SJSA1 (cell line): Measurements from ENCODE around the gene GMNN. TPM values are rescaled to one million over a fixed set of nuclear protein-coding genes. Genes with fewer than 3 reads are reported as not detected.
"Not testable (repeated sequence)": the region's sequence is repeated elsewhere in the genome, so short reads cannot be mapped to it uniquely, and the experiment has no call there.

Experiments used
- DNase-seq, 2 experiments: peaks; one replicate each; pipeline ENCODE4 v3.0.0-alpha.2; 2015 to 2020; ENCODE audit warnings: low spot score in 2 of 2, low read depth in 1 of 2
- H3K27ac ChIP-seq: fragments of 250-450 bp; sonication (Bioruptor Pico); 2 replicates; pipeline ENCODE4 v1.5.1; 2020; ENCODE audit warnings: mild to moderate bottlenecking, moderate library complexity
- H3K27me3 ChIP-seq: fragments of 250-450 bp; sonication (Bioruptor Pico); replicated peaks from 2 replicates; pipeline ENCODE4 v1.5.1; 2020; ENCODE audit warnings: mild to moderate bottlenecking, moderate library complexity
- H3K36me3 ChIP-seq: fragments of 250-450 bp; sonication (Bioruptor Pico); 2 replicates; pipeline ENCODE4 v1.5.1; 2020; ENCODE audit warnings: mild to moderate bottlenecking
- H3K4me1 ChIP-seq: fragments of 250-450 bp; sonication (Bioruptor Pico); replicated peaks from 2 replicates; pipeline ENCODE4 v1.6.1; 2021; ENCODE audit warnings: mild to moderate bottlenecking
- H3K4me3 ChIP-seq: fragments of 250-450 bp; sonication (Bioruptor Pico); 2 replicates; pipeline ENCODE4 v1.5.1; 2020; ENCODE audit warnings: mild to moderate bottlenecking
- H3K9me3 ChIP-seq: fragments of 250-450 bp; sonication (Bioruptor Pico); replicated peaks from 2 replicates; pipeline ENCODE4 v1.5.1; 2020; ENCODE audit warnings: mild to moderate bottlenecking
- total RNA-seq: library from RNA; depleted of rRNA; stranded (reverse); fragments of >200 nt; shearing (Covaris generic); gene quantifications from 2 replicates; pipeline ENCODE4 v1.2.3, GENCODE V29; 2014

GMNN gene
- total RNA-seq, 1 experiment from 2014 or later: 88.5 TPM

DNA sequence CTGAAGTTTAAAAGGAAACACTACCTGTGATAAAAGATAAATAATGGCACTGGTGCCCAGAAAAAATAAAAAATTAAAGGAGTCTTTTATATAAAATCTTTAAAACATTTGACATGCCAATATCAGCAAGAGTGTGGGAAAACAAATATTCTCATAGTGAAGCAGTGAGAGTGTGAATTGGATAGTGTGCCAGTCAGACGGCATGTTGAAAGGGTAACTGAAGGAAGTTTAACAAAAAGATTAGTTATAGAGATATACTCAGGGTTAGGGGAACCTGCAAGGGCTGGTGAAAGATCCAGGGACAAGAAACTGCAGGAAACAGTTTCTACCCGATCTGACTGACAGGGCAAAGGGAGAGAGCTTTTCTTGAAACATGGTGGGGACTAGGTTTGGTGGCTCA lies 22.2 kb upstream of the GMNN start:
- H3K27me3 ChIP-seq: no peaks in the 10 kb centered on the region
- no peaks in the 10 kb centered on the region for H3K9me3 ChIP-seq
- H3K4me3 ChIP-seq: no peak overlapping the region
- no peak for DNase-seq
- no peak overlapping the region for H3K27ac ChIP-seq
- H3K4me1 ChIP-seq: no peaks in the 10 kb centered on the region
- no peaks in the 10 kb centered on the region for H3K36me3 ChIP-seq

DNA sequence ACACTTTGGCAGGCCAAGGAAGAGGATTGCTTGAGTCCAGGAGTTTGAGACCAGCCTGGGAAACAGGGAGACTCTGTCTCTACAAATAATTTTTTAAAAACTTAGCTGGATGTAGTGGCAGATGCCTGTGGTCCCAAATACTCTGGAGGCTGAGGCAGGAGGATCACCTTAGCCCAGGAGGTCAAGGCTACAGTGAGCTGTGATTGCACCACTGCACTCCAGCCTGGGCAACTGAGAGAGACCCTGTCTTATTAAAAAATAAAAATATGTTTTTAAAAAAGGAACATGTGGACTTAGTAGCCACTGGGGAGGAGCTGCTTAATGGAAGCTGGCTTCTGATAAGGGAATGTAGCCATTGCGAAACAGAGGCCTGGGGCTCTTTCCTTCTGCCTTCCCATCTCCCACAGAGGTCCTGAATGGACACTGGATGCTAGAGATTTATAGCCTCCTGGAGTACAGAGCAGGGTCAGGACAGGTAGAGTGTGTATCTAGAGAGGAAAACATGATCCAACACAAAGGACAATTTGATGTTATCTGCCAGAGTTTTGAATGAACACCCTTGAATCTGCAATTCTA lies 21.7 kb upstream of the GMNN start:
- DNase-seq: no peak
- Histone ChIP-seq H3K27me3 (no peaks in the 10 kb centered on the region), H3K4me3 (no peak overlapping the region), H3K9me3 (no peaks in the 10 kb centered on the region), H3K4me1 (no peaks in the 10 kb centered on the region), H3K27ac (no peak overlapping the region), H3K36me3 (no peaks in the 10 kb centered on the region)

DNA sequence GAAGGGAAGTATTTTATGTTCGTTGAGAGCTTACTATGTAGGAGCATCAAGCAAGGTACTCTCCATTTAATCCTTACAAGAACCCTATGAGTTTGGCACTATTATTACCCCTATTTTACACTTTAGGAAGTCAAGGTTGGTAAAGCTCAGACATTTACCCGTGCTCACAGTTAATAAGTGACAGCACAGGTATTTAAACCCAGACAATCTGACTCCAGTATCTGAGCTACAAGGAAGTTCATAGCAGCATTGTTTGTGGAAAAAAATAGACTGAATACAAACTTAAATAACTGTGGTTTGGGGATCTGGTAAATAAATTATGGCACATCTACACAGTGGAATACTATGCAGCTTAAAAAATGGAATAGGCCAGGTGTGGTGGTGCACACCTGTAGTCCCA lies 21.2 kb upstream of the GMNN start:
- Histone ChIP-seq H3K27me3 (no peaks in the 10 kb centered on the region), H3K4me3 (no peak overlapping the region), H3K36me3 (no peaks in the 10 kb centered on the region), H3K4me1 (no peaks in the 10 kb centered on the region), H3K9me3 (no peaks in the 10 kb centered on the region), H3K27ac (no peak overlapping the region)
- no peak for DNase-seq

- H3K4me3 ChIP-seq, H3K9me3 ChIP-seq, H3K27me3 ChIP-seq, DNase-seq, H3K4me1 ChIP-seq, H3K27ac ChIP-seq, H3K36me3 ChIP-seq: not testable (repeated sequence)
Measured at GRCh38 chr6:24754378-24754777, 20.4 kb upstream of the GMNN start.

DNA sequence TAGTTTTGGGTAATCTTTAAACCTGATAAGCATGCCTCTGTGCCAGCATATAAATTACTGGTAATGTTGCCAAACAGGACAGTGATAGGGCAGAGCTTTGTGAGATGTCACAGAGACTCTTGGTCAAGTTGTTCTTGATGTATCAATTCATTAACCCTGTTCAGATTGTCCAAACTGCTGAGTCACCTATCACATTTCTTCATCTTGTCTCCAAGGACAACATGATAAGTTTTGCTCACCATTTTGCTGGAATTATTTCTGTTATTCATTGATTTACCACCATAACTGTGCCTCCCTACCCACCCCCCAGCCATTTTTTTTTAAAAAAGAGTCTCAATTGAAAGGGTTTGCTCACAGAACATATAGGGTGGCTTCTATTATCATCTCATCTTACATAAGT lies 19.5 kb upstream of the GMNN start:
- Histone ChIP-seq H3K36me3 (no peaks in the 10 kb centered on the region), H3K27ac (no peak overlapping the region), H3K9me3 (no peaks in the 10 kb centered on the region), H3K4me3 (no peak overlapping the region), H3K27me3 (no peaks in the 10 kb centered on the region), H3K4me1 (no peaks in the 10 kb centered on the region)
- DNase-seq: no peak

DNA sequence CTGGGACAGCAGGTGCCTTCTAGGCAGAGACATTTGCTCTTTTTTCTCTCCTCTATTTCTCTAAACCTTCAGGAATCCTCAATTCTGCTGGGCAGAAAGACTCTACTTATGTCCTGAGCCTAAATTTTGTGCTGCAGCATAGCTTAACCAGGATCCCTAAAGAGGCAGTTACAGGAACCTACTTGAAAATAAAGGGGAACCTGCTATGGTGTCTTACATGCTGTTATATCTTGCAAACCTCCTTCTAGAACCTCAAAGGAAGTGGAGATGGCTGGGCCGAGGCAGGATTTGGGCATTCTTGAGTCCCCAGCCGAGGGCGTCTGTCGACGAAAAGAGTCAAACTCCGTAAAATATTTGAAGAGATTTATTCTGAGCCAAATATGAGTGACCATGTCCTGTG lies 17.1 kb upstream of the GMNN start:
- no peak for DNase-seq
- H3K4me1 ChIP-seq: no peaks in the 10 kb centered on the region
- H3K27ac ChIP-seq: no peak overlapping the region
- no peaks in the 10 kb centered on the region for H3K27me3 ChIP-seq
- H3K4me3 ChIP-seq: no peak overlapping the region
- H3K36me3 ChIP-seq: no peaks in the 10 kb centered on the region
- no peaks in the 10 kb centered on the region for H3K9me3 ChIP-seq

DNA sequence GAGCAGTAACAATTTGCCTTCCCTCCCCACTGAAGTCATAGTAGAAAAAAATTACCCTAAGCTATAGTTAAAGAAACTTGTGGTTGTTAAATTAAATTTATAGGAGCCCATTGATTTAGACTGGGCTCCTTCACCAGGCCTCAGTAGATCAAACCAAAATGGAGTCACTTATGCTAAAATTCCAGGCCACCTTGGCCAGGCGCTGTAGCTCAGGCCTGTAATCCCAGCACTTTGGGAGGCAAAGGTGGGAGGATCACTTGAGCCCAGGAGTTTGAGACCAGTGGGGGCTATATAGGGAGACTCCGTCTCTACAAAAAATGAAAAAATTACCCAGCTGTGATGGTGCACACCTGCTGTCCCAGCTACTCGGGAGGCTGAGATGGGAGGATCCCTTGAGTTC lies 15.0 kb upstream of the GMNN start:
- H3K27me3 ChIP-seq: no peaks in the 10 kb centered on the region
- no peaks in the 10 kb centered on the region for H3K4me1 ChIP-seq
- no peak overlapping the region for H3K4me3 ChIP-seq
- H3K9me3 ChIP-seq: no peaks in the 10 kb centered on the region
- H3K27ac ChIP-seq: no peak overlapping the region
- no peak for DNase-seq
- no peaks in the 10 kb centered on the region for H3K36me3 ChIP-seq

DNA sequence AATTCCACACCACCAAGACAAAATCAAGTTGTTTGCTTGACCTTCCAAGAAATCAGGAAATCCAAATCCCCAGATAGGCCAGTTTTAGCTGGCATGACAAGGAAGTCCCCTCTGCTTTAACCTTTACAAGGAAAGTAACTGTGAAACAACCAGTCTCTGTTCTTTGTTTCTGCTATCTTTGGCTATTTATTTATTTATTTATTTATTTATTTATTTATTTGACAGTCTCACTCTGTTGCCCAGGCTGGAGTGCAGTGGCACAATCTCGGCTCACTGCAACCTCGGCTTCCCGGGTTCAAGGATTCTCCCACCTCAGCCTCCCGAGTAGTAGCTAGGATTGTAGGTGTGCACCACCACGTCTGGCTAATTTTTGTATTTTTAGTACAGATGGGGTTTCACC lies 14.5 kb upstream of the GMNN start:
- Histone ChIP-seq H3K9me3 (no peaks in the 10 kb centered on the region), H3K27me3 (no peaks in the 10 kb centered on the region), H3K4me3 (no peak overlapping the region), H3K27ac (no peak overlapping the region), H3K36me3 (no peaks in the 10 kb centered on the region), H3K4me1 (no peaks in the 10 kb centered on the region)
- no peak for DNase-seq

DNA sequence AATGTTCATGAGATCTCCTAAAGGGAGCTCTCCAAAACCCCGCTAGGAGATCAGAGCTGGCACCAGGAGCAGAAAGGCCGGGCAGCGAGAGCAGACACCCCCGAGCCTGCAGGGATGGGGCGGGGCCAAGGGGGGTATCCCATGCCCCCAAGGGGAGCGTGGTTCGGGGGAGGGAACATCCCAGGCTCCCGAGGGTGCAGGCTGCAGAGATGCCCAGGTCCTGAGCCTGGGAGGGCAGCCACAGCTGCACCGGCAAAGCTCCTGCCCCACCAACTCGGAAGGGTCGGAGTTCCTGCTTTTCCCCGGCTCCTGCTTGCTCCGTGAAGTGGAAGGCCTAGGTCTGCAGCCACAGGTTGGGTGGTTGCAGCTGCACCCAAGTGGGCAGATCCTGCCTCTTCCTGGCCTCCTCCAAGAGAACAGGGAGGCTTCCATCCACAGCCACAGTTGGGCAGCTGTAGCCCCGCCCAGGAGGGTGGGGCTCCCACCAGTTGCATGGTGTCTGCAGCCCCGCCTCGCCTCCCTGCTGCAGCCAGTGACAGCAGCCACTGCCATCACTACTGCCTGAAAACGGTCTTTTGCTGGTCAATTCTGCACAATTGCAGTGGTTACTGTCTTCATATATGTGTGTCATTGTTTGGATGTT lies 13.4 kb upstream of the GMNN start:
- no peak for DNase-seq
- no peaks in the 10 kb centered on the region for H3K9me3 ChIP-seq
- no peak overlapping the region for H3K27ac ChIP-seq
- no peak overlapping the region for H3K4me3 ChIP-seq
- no peaks in the 10 kb centered on the region for H3K27me3 ChIP-seq
- H3K4me1 ChIP-seq: no peaks in the 10 kb centered on the region
- no peaks in the 10 kb centered on the region for H3K36me3 ChIP-seq

GRCh38 chr6:24761851-24762250 lies 12.9 kb upstream of the GMNN start:
- Histone ChIP-seq H3K27ac (no peak overlapping the region), H3K4me3 (no peak overlapping the region), H3K4me1 (no peaks in the 10 kb centered on the region), H3K36me3 (no peaks in the 10 kb centered on the region), H3K27me3 (no peaks in the 10 kb centered on the region), H3K9me3 (no peaks in the 10 kb centered on the region)
- DNase-seq: no peak

GRCh38 chr6:24763578-24763977 lies 11.2 kb upstream of the GMNN start:
- no peaks in the 10 kb centered on the region for H3K4me1 ChIP-seq
- H3K27ac ChIP-seq: no peak overlapping the region
- H3K27me3 ChIP-seq: no peaks in the 10 kb centered on the region
- H3K36me3 ChIP-seq: no peaks in the 10 kb centered on the region
- no peaks in the 10 kb centered on the region for H3K9me3 ChIP-seq
- DNase-seq: no peak
- no peak overlapping the region for H3K4me3 ChIP-seq

GRCh38 chr6:24764833-24765828 lies 9.6 kb upstream of the GMNN start:
- H3K36me3 ChIP-seq, H3K27me3 ChIP-seq, H3K9me3 ChIP-seq, DNase-seq, H3K4me1 ChIP-seq, H3K27ac ChIP-seq, H3K4me3 ChIP-seq: not testable (repeated sequence)

DNA sequence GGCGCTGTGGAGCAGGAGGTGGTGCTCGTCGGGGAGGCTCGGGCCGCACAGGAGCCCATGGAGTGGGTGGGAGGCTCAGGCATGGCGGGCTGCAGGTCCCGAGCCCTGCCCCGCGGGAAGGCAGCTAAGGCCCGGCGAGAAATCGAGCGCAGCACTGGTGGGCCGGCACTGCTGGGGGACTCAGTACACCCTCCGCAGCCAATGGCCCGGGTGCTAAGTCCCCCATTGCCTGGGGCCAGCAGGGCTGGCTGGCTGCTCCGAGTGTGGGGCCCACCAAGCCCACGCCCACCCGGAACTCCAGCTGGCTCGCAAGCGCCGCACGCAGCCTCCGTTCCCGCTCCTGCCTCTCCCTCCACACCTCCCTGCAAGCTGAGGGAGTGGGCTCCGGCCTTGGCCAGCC lies 8.8 kb upstream of the GMNN start:
- not testable (repeated sequence) for H3K4me1 ChIP-seq, H3K4me3 ChIP-seq, H3K9me3 ChIP-seq, H3K27me3 ChIP-seq, H3K27ac ChIP-seq, DNase-seq, H3K36me3 ChIP-seq
